Neural cell (in vitro differentiated cells): ENCODE results near the gene FOCAD.

ENCODE experiments used
- EP300 ChIP-seq: fragments of 450-650 bp; conservative IDR thresholded peaks from 2 replicates; pipeline ENCODE4 v1.6.1; 2014; ENCODE audit warnings: antibody characterized with exemption, mild to moderate bottlenecking, moderate library complexity; ENCODE audit not compliant: poor library complexity, severe bottlenecking
- MXI1 ChIP-seq: fragments of 450-650 bp; conservative IDR thresholded peaks from 2 replicates; pipeline ENCODE4 v1.6.1; 2014; ENCODE audit warnings: antibody characterized with exemption, mild to moderate bottlenecking; ENCODE audit not compliant: poor library complexity, severe bottlenecking
- POLR2AphosphoS5 ChIP-seq: IDR thresholded peaks from 2 replicates; pipeline ENCODE4 v1.6.1; 2012
- RAD21 ChIP-seq: fragments of 450-650 bp; conservative IDR thresholded peaks from 2 replicates; pipeline ENCODE4 v1.6.1; 2014; ENCODE audit warnings: antibody characterized with exemption, mild to moderate bottlenecking, moderate library complexity
- SMC3 ChIP-seq: fragments of 450-650 bp; conservative IDR thresholded peaks from 2 replicates; pipeline ENCODE4 v1.6.1; 2014; ENCODE audit warnings: antibody characterized with exemption, mild to moderate bottlenecking, moderate library complexity; ENCODE audit not compliant: poor library complexity
- TF ChIP-seq, protein P1 (sequence below): fragments of 450-650 bp; IDR thresholded peaks from 2 replicates; pipeline ENCODE4 v1.5.1; 2014; ENCODE audit warnings: antibody characterized with exemption, mild to moderate bottlenecking, moderate library complexity; ENCODE audit not compliant: poor library complexity, severe bottlenecking
- TF ChIP-seq, protein P2 (sequence below): IDR thresholded peaks from 2 replicates; pipeline ENCODE4 v1.6.1; 2012; ENCODE audit warnings: borderline replicate concordance

DNA sequence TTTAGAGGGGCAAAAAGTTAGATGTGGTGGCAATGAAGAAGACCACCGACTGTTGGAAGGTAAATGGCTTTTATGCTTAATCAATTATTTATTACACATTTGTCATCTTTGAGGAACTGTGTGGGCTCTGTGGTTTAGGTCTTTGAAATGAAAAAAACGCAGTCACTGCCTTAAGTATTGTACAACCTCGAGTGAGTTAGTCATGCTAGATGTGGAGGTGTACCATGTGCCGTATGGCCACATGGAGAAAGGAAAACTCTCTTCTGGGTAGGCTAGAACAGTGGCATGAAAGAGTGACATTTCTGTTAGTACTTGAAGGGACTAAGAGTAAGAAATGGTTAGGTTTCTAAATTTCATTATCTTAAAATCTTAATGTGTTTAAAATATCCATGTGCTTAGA lies 181.3 kb downstream of the FOCAD start:
- TF ChIP-seq, protein P1, sequence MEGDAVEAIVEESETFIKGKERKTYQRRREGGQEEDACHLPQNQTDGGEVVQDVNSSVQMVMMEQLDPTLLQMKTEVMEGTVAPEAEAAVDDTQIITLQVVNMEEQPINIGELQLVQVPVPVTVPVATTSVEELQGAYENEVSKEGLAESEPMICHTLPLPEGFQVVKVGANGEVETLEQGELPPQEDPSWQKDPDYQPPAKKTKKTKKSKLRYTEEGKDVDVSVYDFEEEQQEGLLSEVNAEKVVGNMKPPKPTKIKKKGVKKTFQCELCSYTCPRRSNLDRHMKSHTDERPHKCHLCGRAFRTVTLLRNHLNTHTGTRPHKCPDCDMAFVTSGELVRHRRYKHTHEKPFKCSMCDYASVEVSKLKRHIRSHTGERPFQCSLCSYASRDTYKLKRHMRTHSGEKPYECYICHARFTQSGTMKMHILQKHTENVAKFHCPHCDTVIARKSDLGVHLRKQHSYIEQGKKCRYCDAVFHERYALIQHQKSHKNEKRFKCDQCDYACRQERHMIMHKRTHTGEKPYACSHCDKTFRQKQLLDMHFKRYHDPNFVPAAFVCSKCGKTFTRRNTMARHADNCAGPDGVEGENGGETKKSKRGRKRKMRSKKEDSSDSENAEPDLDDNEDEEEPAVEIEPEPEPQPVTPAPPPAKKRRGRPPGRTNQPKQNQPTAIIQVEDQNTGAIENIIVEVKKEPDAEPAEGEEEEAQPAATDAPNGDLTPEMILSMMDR, result no peak
- no peak for TF ChIP-seq EP300
- no peak for TF ChIP-seq POLR2AphosphoS5
- TF ChIP-seq MXI1, result no peak
- TF ChIP-seq, protein P2, sequence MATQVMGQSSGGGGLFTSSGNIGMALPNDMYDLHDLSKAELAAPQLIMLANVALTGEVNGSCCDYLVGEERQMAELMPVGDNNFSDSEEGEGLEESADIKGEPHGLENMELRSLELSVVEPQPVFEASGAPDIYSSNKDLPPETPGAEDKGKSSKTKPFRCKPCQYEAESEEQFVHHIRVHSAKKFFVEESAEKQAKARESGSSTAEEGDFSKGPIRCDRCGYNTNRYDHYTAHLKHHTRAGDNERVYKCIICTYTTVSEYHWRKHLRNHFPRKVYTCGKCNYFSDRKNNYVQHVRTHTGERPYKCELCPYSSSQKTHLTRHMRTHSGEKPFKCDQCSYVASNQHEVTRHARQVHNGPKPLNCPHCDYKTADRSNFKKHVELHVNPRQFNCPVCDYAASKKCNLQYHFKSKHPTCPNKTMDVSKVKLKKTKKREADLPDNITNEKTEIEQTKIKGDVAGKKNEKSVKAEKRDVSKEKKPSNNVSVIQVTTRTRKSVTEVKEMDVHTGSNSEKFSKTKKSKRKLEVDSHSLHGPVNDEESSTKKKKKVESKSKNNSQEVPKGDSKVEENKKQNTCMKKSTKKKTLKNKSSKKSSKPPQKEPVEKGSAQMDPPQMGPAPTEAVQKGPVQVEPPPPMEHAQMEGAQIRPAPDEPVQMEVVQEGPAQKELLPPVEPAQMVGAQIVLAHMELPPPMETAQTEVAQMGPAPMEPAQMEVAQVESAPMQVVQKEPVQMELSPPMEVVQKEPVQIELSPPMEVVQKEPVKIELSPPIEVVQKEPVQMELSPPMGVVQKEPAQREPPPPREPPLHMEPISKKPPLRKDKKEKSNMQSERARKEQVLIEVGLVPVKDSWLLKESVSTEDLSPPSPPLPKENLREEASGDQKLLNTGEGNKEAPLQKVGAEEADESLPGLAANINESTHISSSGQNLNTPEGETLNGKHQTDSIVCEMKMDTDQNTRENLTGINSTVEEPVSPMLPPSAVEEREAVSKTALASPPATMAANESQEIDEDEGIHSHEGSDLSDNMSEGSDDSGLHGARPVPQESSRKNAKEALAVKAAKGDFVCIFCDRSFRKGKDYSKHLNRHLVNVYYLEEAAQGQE, result no peak
- no peak for TF ChIP-seq SMC3
- TF ChIP-seq RAD21, result no peak
